Stimulated activated CD8-positive, alpha-beta memory T cell treated with anti-CD3 and anti-CD28 coated beads, Interleukin-4, amount 100 ng/mL, for 4 hours (primary cell): ENCODE data around the gene NKAPL.

Source experiments
- DNase-seq, 2 donors: peaks; one replicate each; pipeline ENCODE4 v3.0.0-alpha.2; 2020; ENCODE audit warnings: low read depth in 2 of 2, low spot score in 1 of 2

NKAPL gene

DNA sequence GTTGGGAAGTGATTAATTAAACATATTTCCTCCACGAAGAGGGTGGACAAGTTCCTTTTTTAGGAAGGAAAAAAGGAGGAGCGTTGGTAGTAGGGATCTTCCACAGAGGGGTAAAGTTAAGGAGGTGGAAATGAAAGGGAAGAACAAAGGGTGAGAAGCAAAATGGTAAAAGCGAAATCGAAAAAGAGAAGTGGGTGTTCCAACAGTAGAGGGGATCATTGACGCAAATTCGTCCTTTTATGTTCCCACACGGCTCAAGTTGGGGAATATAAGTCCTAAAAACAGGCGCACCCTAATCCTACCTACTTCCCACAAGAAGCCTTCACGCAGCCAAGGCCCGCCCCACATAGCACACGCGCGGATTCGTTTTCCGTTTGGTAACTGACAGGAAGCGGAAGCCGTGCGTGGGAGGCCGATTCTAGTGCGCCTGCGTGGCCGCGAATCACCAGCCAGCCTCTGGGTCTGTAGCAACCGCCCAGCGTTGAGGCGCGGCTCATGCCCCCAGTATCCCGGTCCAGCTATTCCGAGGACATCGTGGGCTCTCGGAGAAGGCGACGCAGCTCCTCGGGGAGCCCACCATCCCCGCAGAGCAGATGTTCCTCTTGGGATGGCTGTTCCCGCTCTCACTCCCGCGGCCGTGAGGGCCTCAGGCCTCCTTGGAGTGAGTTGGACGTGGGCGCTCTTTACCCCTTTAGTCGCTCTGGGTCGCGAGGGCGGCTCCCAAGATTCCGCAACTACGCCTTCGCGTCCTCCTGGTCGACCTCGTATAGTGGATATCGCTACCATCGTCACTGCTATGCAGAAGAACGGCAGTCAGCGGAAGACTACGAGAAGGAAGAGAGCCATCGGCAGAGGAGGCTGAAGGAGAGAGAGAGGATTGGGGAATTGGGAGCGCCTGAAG lies at the start of gene NKAPL:
TSS of gene NKAPL (plus strand) at position 421 of the 901 bp plus-strand sequence. CDS start at position 496, 75 bp downstream.
- peak; percentile 42 to 59 for DNase-seq

DNA sequence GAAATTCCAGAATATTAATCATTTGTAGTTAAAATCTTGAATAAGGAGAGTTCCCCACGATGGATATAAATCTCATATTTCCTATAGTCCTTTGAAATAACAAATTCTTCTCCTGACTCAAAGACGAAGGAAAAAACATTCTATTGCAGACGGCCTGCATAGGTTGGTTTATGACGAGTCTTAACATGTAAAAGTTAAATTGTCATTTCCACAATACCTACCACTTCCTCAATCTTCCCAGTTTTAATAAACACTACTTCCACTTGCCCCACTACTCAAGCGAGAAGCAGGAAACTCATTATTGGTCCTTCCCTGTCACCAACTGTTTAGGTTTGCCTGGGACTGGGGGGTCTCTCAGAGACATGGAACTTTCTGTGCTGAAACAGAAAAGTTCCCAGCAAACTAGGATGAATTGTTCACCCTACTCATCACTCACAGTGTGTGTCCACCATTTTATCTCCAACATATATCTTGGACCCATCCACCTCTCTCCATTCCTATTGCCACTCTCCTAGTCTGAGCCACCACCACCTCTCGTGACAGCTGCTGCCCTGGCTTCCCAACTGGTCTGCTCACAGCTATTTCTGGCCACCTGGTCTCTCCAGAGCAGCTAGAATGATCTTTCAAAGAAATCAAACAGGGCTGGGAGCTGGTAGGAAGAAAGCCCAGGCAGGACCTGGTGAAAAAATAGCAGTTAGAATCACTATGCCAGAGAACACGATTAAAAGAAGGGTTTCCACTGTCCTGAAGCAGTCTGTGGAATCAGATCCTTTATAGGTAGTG lies 49.2 kb upstream of the NKAPL start:
- DNase-seq = no peak

DNA sequence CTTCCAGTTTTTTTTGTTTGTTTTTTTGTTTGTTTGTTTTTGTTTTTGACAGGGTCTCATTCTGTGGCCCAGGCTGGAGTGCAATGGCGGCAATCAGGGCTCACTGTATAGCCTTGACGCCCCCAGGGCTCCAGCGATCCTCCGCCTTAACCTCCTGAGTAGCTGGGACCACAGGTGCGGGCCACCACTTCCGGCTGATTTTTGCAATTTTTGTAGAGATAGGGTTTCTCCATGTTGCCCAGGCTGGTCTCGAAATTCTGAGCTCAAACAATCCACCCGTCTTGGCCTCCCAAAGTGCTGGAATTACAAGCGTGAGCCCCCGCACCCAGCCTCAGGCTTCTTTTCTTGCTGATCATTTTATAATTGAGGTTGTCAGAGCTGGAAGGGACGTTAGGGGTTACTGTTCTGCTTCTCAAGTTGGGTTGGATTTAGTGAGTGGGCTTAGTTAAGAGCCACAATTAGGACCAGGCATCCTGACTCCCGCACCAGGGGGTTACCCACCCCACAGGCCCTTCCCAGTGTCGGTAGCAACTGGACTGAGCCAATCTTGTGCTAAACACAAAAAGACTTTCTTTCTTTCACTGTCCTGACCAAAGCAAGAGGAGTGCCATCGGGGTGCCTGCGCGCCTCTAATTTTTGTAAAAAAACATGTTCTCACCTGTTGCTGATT lies 47.1 kb upstream of the NKAPL start:
- DNase-seq = no peak

DNA sequence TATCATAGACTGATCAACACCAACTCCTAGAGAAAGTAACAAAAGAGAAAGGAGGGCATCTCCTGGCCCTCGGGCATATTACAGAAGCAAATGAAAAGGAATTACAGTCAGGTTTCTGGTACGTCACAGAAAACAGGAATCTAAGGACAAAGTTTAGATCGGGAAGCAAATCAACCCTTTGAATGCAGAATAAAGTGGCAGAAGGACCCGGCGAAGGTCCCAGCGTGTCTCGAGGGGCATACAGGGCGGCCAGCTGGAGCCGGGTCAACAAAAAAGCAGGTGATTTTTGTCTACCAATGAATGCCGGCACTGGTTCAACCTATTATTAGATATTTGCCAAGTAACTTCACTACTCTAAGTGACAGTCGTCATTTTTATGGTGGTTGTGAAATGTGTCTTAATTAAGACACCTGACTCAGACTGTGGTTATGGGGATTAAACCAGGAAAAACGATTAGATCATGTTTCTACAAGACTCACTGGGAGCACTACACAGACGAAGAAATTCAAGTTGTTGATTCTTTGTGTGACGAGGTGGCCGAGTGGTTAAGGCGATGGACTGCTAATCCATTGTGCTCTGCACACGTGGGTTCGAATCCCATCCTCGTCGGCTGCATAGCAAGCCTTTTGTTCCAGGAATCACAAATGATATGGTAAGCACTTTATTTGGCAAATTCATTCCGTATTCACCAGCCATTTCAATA lies 46.4 kb upstream of the NKAPL start:
- no peak for DNase-seq

DNA sequence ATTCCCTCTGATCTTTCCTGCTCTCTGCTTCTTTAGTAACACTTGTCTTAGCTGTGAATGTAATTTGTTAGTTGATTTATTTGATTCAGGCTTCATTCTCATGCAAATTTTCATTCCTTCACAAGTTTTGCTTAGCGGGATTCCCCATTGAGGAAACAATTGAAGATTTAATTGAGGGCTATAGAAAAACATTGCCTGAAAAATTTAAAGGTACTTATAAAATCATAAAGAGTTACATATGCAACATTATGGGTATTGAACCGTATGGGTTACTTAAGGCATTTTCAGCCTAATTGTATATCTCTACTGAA lies 45.9 kb upstream of the NKAPL start:
- no peak for DNase-seq

DNA sequence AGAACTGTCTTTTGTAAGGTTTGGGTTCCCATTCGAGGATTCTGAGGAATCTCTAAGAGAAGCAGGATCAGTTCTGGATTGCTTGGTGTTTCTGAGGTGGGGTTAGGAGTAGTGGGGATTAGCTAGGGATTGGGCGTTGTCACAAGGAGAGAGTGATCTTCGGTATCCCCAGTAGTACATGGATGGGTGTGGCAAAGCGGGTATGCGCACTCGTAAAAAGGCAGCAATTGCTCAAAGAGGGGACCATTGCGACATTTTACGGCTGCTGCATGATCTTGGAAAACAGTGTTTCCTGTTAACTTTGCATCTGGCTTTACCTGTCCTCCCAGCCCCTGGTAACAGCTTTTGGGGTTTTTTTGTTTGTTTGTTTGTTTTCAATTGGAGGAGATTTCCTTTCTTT lies 43.7 kb upstream of the NKAPL start:
- DNase-seq = no peak

DNA sequence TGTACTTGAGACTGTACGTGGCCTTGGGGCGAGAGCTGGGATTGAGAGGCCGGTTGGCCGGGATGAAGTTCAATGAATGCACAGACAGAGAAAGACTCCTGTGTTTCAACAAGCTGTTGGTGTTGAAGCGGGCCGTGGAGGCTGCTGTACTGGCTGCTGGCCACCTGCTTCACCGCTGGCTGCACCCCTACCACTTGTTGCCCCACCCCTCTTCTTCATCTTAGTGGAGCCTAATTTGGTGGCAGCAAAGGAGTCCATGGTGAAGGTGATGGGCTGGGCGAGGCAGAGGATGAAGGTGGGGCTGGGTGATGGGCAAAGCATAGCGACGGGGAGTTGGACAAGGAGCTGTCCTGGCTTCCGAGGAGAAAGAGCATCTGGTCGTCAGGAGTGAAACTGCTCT lies 41.2 kb upstream of the NKAPL start:
- no peak for DNase-seq

DNA sequence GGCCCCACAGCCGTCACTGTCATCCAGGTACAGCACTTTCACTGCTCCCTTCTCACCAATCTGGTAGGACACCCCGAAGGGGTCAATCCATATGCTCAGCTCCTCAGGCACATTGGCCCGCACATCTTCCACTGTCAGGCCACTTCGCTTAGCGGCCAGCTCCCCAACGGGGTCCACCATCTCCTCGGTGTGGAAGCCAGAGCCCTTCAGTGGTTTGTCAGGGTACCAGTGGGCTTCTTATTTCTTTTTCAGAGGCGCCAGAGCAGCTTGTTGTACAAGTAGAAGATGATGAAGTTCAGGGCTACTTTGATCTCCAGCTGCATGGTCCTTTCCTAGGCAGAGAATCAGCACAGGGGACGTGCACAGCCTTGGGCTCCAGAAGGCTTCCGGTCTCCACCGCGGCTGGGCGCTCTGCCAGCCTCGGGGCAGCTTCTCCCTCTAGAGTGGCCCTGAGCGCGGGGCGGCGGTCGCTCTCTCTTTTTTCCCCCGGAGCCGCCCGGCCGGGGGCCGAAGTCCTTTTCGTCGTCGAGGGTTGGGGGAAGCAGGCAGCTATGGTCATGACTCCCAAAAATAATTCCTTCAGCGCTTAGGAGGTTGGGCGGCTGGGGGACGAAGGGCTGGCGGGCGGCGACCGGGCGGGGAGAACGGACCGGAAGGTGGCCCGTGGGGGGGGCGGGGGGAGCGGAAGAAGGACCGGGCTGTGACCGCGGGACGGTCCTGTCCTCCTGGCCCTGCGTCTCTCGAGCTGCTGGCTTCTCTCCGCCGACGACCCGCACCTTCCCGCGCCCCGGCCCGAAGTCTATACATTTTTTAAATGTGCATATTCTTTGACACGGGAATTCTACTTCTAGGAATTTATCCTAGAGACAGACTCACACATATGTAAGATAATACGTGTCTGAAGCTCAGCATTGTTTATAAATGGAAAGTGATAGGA lies 40.5 kb upstream of the NKAPL start:
- no peak for DNase-seq

DNA sequence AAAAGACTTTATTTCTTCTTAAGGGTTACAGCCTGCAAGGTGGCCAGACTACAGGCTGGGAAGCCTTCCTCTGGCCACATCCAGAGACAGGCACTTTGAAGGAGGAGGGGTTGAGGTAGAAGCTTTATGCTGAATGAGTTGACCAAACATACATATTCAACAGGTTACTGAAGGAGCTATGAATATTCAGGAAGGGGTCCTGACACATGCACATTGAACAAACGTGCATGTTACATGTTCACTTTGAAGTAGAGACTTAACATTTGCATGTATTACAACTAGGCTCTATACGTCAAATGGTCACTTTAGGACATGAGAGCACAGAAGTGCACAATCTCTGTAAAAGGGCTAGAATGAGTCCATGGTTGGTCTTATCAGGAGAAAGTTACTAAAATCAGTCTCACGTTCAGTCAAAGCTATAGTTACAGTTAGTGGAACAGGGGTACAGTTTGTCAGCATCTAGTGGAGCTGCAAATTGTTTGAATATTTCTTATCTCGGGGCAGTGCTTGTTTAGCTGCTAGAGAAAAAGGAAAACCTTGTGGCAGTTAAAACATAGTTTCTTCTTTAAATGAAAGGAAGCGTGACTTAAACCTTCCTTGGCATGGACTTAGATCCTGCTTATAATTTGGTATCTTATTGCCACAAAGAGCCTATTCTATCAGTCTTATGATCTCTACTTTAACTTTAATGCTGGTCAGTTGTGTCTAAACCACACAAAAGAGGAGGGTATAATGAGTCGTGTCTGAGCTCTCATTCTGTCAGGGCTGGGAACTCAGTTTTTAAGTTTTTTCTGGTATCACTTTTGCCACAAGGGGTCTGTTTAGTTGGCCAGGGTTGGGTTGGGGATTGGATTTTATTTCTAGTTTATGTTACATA lies 38.6 kb upstream of the NKAPL start:
- DNase-seq = no peak

DNA sequence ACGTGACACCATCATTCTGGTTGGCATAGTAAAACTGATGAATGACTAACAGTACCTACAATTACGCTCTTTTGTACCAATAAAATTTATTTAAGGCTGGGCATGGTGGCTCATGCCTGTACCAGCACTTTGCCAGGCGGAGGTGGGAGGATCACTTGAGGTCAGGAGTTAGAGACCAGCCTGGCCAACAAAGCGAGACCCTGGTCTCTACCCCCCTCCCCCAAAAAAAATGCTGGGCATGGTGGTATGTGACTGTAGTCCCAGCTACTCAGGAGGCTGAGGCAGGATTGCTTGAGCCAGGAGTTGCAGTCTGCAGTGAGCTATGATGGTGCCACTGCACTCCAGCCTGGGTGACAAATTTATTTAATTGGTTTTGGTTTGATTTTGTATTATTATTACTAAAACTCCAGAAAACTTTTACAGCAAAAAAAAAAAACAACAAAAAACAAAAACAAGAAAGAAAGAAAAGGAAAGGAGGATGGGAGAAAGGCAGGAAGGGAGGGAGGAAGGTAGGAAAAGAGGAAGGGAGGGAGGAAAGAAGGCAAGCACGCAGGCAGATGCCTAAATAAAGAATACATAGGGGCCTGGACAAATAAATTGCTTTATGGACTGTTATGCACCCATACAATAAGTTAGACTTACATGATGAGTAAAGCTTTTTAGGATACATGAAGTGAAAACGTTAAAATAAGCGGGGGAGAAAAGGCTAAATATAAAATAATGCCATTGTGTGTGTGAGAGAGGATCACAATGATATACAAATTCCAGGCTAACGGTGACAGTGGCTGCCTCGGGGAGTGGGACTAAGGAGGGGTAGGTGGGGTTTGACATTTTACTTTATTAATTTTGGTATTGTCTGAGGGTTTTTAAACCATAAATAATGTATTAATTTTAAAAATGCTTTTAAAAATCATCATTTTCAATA lies 34.7 kb upstream of the NKAPL start:
- no peak for DNase-seq

DNA sequence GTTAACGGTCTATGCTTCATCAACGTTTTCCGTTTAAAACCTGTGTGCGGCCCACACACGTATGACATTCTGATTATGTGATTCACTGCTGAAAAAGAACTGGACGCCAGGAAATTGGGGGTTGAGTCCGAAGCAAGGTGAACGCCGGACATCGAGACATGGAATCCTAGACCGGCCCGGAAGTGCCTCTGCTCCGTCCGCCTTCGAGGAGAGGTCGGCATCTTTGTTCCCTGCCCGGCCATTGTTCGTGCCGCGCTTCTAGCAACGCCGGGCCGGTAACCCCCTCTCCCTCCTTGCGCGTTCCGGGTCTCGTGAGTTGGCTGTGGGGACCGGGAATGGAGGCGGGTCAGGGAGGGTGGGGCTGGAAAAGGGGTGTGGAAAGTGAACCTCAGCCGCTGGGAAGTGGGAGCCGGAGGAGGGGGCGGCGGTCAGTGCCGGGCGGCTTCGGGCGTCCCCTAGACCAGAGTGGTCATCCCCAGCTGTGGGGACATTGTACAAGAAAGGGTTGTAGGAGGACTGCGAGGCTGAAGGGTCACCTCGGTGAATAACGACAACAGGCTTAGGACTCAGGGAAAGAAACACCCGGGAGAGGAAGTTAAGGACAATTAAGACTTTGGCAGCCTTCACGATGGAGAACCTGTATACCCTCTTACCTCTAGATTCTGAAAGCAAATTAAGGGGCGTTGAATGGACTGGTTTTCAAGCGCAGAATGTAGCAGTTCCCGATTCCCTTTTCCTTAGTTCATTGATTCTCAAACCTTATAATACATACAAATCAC lies 33.9 kb upstream of the NKAPL start, which contains the start of gene ZSCAN9:
TSS of gene ZSCAN9 (plus strand) at position 220 of the 779 bp plus-strand sequence. CDS start 1,810 bp downstream, outside the sequence.
- DNase-seq = peak in 1 of 2 donors; percentile 17

DNA sequence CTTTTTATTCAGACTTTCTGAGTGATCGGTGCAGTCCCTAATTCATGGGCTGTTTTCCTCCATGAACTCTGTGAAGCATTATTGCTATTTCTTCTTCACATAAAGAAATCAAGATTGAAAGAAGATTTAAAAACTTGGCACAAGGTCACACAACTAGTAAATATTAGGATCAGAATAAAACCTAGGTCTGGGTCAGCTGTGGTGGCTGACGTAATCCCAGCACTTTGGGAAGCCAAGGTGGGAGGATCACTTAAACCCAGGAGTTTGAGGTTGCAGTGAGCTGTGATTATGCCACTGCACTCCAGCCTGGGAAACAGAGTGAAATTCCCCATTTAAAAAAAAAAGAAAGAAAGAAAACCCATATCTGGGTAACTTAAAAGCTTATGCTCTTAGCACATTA lies 32.6 kb upstream of the NKAPL start:
- DNase-seq = no peak

DNA sequence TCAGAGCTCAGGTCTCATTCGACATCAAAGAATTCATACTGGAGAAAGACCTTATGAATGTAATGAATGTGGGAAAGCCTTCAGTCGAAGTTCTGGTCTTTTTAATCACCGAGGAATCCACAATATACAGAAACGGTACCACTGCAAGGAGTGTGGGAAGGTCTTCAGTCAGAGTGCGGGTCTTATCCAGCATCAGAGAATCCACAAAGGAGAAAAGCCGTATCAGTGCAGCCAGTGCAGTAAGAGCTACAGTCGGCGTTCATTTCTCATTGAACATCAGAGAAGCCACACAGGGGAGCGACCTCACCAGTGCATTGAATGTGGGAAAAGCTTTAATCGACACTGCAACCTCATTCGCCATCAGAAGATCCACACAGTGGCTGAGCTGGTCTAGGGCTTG lies 26.3 kb upstream of the NKAPL start:
- DNase-seq = no peak

DNA sequence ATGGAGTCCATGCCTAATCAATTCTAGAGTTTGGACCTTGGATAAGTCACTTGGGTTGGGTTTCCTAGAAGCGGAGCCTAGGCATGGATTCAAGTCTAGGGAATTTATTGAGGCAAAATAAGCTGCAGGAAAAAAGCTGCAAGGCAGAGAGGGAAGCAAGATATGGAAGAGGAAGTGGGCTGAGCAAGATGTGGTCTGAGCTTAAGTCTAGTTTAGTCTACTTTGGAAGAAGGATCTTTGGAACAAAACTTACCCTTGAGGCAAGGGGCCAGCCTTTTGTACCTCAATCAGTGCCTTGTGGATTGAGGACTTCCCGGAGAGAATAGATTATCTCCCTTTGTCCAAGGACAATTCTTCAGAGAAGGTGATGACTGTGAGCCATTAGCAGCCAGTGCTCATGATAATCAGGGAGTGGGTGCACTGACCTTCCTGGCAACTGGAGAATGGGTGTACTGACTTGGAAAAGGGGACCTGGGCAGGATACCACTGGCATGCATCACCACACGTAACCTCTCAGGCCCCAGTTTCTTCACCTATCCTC lies 23.1 kb upstream of the NKAPL start:
- DNase-seq = no peak

DNA sequence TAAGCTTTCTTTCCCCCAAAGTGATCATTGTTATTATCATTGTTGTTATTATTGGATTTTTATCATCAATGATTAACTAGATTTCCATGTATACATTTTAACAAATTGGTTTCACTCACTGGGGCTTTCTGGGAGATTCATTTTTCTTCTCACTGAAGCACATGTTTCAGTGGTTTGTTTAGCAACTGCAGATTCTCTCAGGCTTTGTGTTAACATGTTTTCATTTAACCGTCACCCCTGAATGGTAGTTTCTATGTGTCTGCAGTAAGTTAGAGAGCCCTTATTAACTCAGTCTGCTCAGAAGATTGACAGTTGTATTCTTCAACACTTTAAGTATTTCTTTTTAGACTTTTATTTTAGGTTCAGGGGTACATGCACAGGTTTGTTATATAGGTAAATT lies 19.5 kb upstream of the NKAPL start:
- no peak for DNase-seq

DNA sequence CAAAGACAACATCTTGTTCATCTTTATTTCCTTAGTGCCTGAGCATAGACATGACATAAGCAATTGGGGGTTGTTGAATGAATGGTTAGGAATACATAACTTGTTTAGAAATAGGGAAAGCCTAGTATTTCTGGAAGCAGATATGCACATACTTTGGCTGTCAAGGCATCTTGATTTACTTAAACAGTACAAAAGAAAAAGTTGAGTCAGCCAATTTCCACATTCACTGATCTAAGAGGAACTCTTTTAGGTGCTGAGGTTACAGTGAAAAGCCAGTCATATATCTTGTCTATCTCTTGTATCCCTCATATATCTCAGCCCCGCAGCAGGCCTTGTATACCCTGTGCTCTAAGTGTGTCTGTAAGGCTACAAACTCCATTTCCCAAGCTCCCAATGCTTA lies 18.6 kb upstream of the NKAPL start:
- no peak for DNase-seq

DNA sequence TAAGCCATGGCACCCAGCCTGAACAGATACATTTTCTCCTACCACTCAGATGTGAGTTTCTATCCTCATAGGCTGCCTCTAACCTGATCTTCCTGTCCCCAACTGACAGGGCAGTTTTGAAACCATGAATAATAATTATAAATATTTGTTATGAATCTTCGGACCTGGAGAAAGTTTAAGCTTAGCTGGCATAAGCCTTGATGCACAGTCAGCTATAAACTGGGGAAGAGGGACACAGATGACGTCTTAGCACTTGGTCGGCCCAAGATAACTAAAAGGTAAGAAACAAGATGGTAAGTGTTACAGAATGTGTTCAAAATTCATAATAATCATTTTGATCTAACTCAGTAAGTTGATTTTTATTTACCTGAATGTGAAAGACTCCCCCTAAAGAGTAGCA lies 15.2 kb upstream of the NKAPL start:
- DNase-seq = no peak
